ENCODE data around the gene NEUROD6.

Gene NEUROD6

GRCh38 chr7:31341141-31341540 lies 615 bp upstream of the NEUROD6 start:
- Mint-ChIP-seq H3K27me3 (peaks cover 3% of the 10 kb centered on the region), H3K4me1 (no peaks in the 10 kb centered on the region), H3K36me3 (no peaks in the 10 kb centered on the region), H3K4me3 (no peak overlapping the region), H3K9me3 (no peaks in the 10 kb centered on the region), H3K27ac (no peak overlapping the region)
- no peak for ATAC-seq (ENCODE audit: low read depth)
- DNase-seq (ENCODE audit: low spot score in 2 of 2) = no peak

GRCh38 chr7:31340051-31340450 lies 475 bp downstream of the NEUROD6 start:
- no peaks in the 10 kb centered on the region for H3K4me1 Mint-ChIP-seq
- H3K27ac Mint-ChIP-seq = no peak overlapping the region
- no peak overlapping the region for H3K4me3 Mint-ChIP-seq
- peaks cover 3% of the 10 kb centered on the region for H3K27me3 Mint-ChIP-seq
- ATAC-seq (ENCODE audit: low read depth) = no peak
- no peaks in the 10 kb centered on the region for H3K9me3 Mint-ChIP-seq
- H3K36me3 Mint-ChIP-seq = no peaks in the 10 kb centered on the region
- no peak for DNase-seq (ENCODE audit: low spot score in 2 of 2)

DNA sequence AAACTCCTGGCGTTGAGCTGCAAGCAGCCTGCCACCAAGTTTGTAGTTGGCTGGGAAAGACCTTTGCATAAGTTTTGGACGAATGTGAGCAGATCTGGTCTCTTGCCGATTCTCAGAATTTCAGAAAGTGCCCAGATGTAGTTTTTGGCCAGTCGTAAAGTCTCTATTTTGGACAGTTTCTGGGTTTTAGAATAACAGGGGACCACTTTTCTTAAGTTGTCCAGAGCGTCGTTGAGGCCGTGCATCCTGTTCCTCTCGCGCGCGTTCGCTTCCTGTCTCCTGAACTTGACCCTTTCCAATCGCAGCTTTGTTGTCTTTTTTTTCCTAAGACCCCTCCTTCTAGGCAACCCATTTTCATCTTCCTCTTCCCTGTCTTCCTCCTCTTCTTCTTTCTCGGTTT lies 1.8 kb downstream of the NEUROD6 start:
- H3K36me3 Mint-ChIP-seq = no peaks in the 10 kb centered on the region
- H3K27ac Mint-ChIP-seq = no peak overlapping the region
- peaks cover 2% of the 10 kb centered on the region for H3K27me3 Mint-ChIP-seq
- DNase-seq (ENCODE audit: low spot score in 2 of 2) = no peak
- no peak for ATAC-seq (ENCODE audit: low read depth)
- no peaks in the 10 kb centered on the region for H3K9me3 Mint-ChIP-seq
- H3K4me1 Mint-ChIP-seq = no peaks in the 10 kb centered on the region
- no peak overlapping the region for H3K4me3 Mint-ChIP-seq

- no peak for DNase-seq (ENCODE audit: low spot score in 2 of 2)
- H3K27ac Mint-ChIP-seq = no peak overlapping the region
- no peaks in the 10 kb centered on the region for H3K9me3 Mint-ChIP-seq
- H3K4me1 Mint-ChIP-seq = no peaks in the 10 kb centered on the region
- no peaks in the 10 kb centered on the region for H3K36me3 Mint-ChIP-seq
- no peak overlapping the region for H3K4me3 Mint-ChIP-seq
- H3K27me3 Mint-ChIP-seq = peaks cover 2% of the 10 kb centered on the region
- no peak for ATAC-seq (ENCODE audit: low read depth)
Measured at GRCh38 chr7:31337002-31337565, 3.4 kb downstream of the NEUROD6 start.

DNA sequence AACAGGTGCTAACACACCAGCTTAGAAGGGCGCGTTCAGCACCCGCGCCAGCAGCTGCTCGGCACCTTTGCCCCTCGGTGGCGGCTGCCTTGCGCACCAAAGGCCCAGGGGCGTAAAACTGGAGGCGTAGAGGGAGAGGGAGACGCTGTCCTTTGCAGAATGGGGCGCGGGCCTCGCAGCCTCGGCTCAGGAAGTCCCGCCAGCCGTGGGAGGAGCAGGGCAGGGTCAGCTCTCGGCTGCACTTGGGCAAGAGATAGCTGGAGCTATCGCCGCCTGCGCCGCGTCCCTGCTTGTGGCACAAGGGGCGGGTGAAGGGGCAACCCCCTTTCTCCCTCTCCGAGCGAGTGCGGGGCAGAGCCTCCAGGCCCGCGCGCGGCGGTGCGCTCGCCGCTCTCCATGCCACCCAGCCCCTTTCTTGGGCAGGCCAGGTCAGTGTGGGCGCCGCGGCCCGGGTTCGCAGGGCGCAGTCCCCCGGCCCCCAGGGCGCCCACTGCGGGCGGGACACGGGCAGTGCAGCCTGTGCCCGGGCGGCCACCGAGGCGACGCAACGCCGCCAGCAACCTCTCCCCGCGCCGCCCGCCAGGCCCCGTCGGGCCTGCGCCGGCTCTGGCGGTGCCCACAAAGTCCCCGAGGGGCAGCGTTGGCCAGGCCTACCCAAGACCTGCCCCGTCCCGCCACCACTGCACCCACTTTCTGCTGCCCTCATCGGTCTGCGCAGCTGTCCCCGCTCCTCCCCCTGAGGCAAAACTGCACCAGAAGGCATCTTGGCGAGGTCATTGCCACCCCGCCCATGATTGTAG lies 4.1 kb downstream of the NEUROD6 start:
- Mint-ChIP-seq H3K4me3 (no peak overlapping the region), H3K27me3 (peaks cover 2% of the 10 kb centered on the region), H3K9me3 (peaks cover 2% of the 10 kb centered on the region), H3K27ac (no peak overlapping the region), H3K4me1 (no peaks in the 10 kb centered on the region), H3K36me3 (no peaks in the 10 kb centered on the region)
- DNase-seq (ENCODE audit: low spot score in 2 of 2) (no peak), ATAC-seq (ENCODE audit: low read depth) (no peak)

- Mint-ChIP-seq H3K4me1 (no peaks in the 10 kb centered on the region), H3K4me3 (no peak overlapping the region), H3K27me3 (peaks cover 2% of the 10 kb centered on the region), H3K36me3 (no peaks in the 10 kb centered on the region), H3K27ac (no peak overlapping the region), H3K9me3 (peaks cover 2% of the 10 kb centered on the region)
- ATAC-seq (ENCODE audit: low read depth) = no peak
- no peak for DNase-seq (ENCODE audit: low spot score in 2 of 2)
Measured at GRCh38 chr7:31335884-31336201, 4.7 kb downstream of the NEUROD6 start.

- Mint-ChIP-seq H3K27ac (no peak overlapping the region), H3K4me1 (no peaks in the 10 kb centered on the region), H3K27me3 (peaks cover 1% of the 10 kb centered on the region), H3K4me3 (no peak overlapping the region), H3K36me3 (no peaks in the 10 kb centered on the region), H3K9me3 (peaks cover 2% of the 10 kb centered on the region)
- no peak for ATAC-seq (ENCODE audit: low read depth)
- DNase-seq (ENCODE audit: low spot score in 2 of 2) = no peak
Measured at GRCh38 chr7:31335161-31335856, 5.2 kb downstream of the NEUROD6 start.

DNA sequence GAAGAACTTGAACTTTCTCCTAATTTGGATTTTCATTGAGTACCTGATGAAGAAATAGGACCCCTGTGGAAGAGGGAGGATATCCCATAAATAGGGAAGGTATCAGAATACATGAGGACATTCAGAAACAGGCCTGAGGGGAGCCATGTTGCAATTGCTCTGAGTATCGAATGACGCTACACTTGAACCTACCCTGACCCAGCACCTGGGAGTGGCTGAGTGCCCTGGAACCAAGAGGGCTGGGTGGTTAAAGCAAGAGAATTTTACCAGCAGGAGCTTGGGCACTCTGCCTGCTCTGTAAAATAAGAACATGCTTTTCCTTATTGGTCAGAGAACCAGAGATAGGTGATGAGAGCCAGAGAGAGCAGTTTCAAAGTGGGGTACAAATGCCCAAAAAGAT lies 7.2 kb downstream of the NEUROD6 start:
- peaks cover 2% of the 10 kb centered on the region for H3K27me3 Mint-ChIP-seq

DNA sequence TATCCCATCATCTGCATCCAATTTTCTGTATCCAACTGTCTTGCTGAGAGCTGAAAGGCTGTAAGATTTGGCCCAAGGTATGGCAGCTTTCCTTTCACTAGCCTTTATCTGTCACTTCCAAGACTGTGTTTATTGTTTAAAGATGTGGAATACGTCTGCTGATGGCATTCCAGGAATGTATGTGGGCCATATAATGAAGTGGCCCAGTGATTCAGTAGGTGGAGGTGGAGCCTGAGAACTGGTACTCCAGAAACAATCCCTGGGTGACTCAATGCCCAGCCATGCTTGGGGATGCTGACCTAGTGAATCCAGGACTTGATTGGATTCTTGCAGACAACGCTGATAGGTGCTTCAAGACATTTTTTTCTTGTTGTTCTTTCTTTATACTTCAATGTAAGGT lies 13.5 kb downstream of the NEUROD6 start:
- ATAC-seq (ENCODE audit: low read depth) (no peak), DNase-seq (ENCODE audit: low spot score in 2 of 2) (no peak)
- Mint-ChIP-seq H3K27ac (no peak overlapping the region), H3K27me3 (peaks cover 2% of the 10 kb centered on the region), H3K36me3 (no peaks in the 10 kb centered on the region), H3K4me1 (no peaks in the 10 kb centered on the region), H3K4me3 (no peak overlapping the region), H3K9me3 (peaks cover 4% of the 10 kb centered on the region)

More for the DNA sequence above, 7.2 kb downstream of the NEUROD6 start:
- no peak for ATAC-seq (ENCODE audit: low read depth)
- Mint-ChIP-seq H3K27ac (no peak overlapping the region), H3K4me1 (no peaks in the 10 kb centered on the region), H3K4me3 (no peak overlapping the region), H3K9me3 (peaks cover 2% of the 10 kb centered on the region), H3K36me3 (no peaks in the 10 kb centered on the region)
- no peak for DNase-seq (ENCODE audit: low spot score in 2 of 2)

DNA sequence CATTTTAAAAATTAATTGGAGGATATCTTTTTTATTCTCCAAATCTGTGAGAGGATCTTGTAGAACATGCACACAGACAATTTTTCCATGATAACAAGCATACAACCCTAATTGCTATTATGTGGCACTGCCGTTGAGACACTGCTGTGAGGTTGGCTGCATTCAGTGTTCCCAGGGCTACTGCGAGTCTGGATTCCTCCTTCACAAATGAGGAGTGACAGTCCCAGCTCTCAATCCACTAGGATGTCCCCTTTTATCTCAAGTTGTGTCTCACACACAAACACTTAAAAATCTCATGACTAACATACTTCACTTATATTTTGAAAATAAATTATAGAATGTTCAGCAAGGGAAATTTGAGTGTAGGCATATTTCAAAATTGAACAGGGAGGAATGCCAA lies 14.1 kb downstream of the NEUROD6 start:
- no peak overlapping the region for H3K27ac Mint-ChIP-seq
- H3K36me3 Mint-ChIP-seq = no peaks in the 10 kb centered on the region
- peaks cover 2% of the 10 kb centered on the region for H3K27me3 Mint-ChIP-seq
- no peaks in the 10 kb centered on the region for H3K4me1 Mint-ChIP-seq
- H3K4me3 Mint-ChIP-seq = no peak overlapping the region
- ATAC-seq (ENCODE audit: low read depth) (no peak), DNase-seq (ENCODE audit: low spot score in 2 of 2) (no peak)
- peaks cover 2% of the 10 kb centered on the region for H3K9me3 Mint-ChIP-seq

DNA sequence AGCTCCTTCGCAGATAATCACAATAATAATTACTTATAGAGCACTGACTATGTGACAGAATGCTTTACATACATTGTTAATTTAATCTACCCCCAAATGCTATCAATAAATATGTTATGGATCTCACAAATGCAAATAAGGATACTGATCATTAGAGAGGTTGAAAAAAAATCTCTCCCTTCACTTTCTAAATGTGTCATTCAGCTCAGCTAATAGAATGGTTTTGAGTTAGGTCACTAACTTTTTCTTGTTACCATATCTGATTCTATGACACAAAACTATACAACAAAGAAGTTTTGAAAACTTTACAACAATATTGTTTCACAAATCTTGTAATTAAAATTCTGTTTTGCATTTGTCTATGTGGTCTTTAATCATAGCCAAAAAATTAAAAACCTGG lies 17.4 kb downstream of the NEUROD6 start:
- H3K9me3 Mint-ChIP-seq = peaks cover 2% of the 10 kb centered on the region
- H3K27ac Mint-ChIP-seq = no peak overlapping the region
- no peaks in the 10 kb centered on the region for H3K4me1 Mint-ChIP-seq
- H3K27me3 Mint-ChIP-seq = no peaks in the 10 kb centered on the region
- DNase-seq (ENCODE audit: low spot score in 2 of 2) (no peak), ATAC-seq (ENCODE audit: low read depth) (no peak)
- H3K4me3 Mint-ChIP-seq = no peak overlapping the region
- no peaks in the 10 kb centered on the region for H3K36me3 Mint-ChIP-seq

GRCh38 chr7:31320675-31321074 lies 19.9 kb downstream of the NEUROD6 start:
- DNase-seq (ENCODE audit: low spot score in 2 of 2) (no peak), ATAC-seq (ENCODE audit: low read depth) (no peak)
- H3K27me3 Mint-ChIP-seq = no peaks in the 10 kb centered on the region
- no peaks in the 10 kb centered on the region for H3K36me3 Mint-ChIP-seq
- no peaks in the 10 kb centered on the region for H3K4me1 Mint-ChIP-seq
- H3K27ac Mint-ChIP-seq = no peak overlapping the region
- H3K9me3 Mint-ChIP-seq = peaks cover 1% of the 10 kb centered on the region
- H3K4me3 Mint-ChIP-seq = no peak overlapping the region

DNA sequence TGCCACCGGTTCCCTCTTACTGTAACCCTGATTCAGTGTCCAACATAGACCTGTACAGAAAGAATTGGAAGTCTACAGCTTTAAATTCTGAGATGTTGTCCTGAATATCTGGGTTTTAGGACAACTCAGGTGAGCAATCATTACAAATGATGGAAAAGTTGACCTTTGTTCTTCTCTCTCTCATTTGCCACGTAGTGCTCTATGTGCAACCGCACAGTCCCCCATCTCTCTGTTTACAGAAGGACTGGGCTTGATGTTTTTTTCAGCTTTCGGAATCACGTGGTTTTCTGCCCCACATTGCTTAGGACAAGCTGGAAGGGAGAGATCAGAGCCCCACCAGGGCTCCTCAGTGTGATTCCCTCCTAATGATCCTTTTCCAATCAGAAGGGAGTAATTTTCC lies 22.2 kb downstream of the NEUROD6 start:
- Mint-ChIP-seq H3K27me3 (no peaks in the 10 kb centered on the region), H3K4me1 (no peaks in the 10 kb centered on the region), H3K36me3 (no peaks in the 10 kb centered on the region), H3K4me3 (no peak overlapping the region), H3K9me3 (no peaks in the 10 kb centered on the region), H3K27ac (no peak overlapping the region)
- DNase-seq (ENCODE audit: low spot score in 2 of 2) = no peak
- no peak for ATAC-seq (ENCODE audit: low read depth)

GRCh38 chr7:31316876-31317275 lies 23.6 kb downstream of the NEUROD6 start:
- no peak for DNase-seq (ENCODE audit: low spot score in 2 of 2)

More at GRCh38 chr7:31316876-31317275, 23.6 kb downstream of the NEUROD6 start:
- H3K9me3 Mint-ChIP-seq = no peaks in the 10 kb centered on the region
- ATAC-seq (ENCODE audit: low read depth) = no peak
- H3K4me1 Mint-ChIP-seq = no peaks in the 10 kb centered on the region
- no peaks in the 10 kb centered on the region for H3K27me3 Mint-ChIP-seq
- H3K27ac Mint-ChIP-seq = no peak overlapping the region
- no peak overlapping the region for H3K4me3 Mint-ChIP-seq
- no peaks in the 10 kb centered on the region for H3K36me3 Mint-ChIP-seq
